HG03469 (cell line): Measurements from ENCODE around the gene CDH15.

ENCODE experiments used
- ATAC-seq: cut with Tn5 transposase; IDR thresholded peaks from one replicate; pipeline ENCODE4 v1.9.1; 2021; ENCODE audit warnings: mild to moderate bottlenecking, moderate library complexity, moderate number of reproducible peaks; ENCODE audit not compliant: unreplicated experiment

The CDH15 gene

GRCh38 chr16:89140981-89141883 lies 30.3 kb upstream of the CDH15 start:
- no peak for ATAC-seq

- no peak for ATAC-seq
Measured at GRCh38 chr16:89141884-89142267, 29.7 kb upstream of the CDH15 start.

GRCh38 chr16:89142474-89143195 lies 28.9 kb upstream of the CDH15 start:
- ATAC-seq, result no peak

- no peak for ATAC-seq
Measured at GRCh38 chr16:89143201-89143741, 28.3 kb upstream of the CDH15 start.

- no peak for ATAC-seq
Measured at GRCh38 chr16:89143911-89144675, 27.5 kb upstream of the CDH15 start.

GRCh38 chr16:89144681-89145080 lies 26.9 kb upstream of the CDH15 start:
- no peak for ATAC-seq

GRCh38 chr16:89145406-89146161 lies 26.0 kb upstream of the CDH15 start:
- ATAC-seq, result no peak

GRCh38 chr16:89146211-89147005 lies 25.1 kb upstream of the CDH15 start:
- no peak for ATAC-seq

GRCh38 chr16:89147085-89147817 lies 24.3 kb upstream of the CDH15 start:
- ATAC-seq, result no peak

GRCh38 chr16:89149386-89149785 lies 22.2 kb upstream of the CDH15 start:
- no peak for ATAC-seq

- no peak for ATAC-seq
Measured at GRCh38 chr16:89150090-89150835, 21.3 kb upstream of the CDH15 start.

- no peak for ATAC-seq
Measured at GRCh38 chr16:89150981-89151380, 20.6 kb upstream of the CDH15 start.

GRCh38 chr16:89152831-89153700 lies 18.5 kb upstream of the CDH15 start:
- ATAC-seq, result no peak

GRCh38 chr16:89153848-89154271 lies 17.7 kb upstream of the CDH15 start:
- ATAC-seq, result no peak

- ATAC-seq, result no peak
Measured at GRCh38 chr16:89154390-89155183, 17.0 kb upstream of the CDH15 start.

GRCh38 chr16:89155184-89155679 lies 16.3 kb upstream of the CDH15 start:
- ATAC-seq, result no peak
